ENCODE results near the gene METTL25B.

- TF ChIP-seq CTCF (IDR thresholded peaks at IDR 0.05) (no peak), POLR2A (IDR thresholded peaks at IDR 0.05) (no peak)
Observed at GRCh38 chr1:156738407-156738806, 10.1 kb downstream of the METTL25B start.

Data from stomach (tissue), 4 donors.